HEK293T (cell line): ENCODE results near the gene NUP107.
"Not testable (repeated sequence)": the region's sequence is repeated elsewhere in the genome, so short reads cannot be mapped to it uniquely, and the experiment has no call there.

ENCODE experiments used
- CTCF ChIA-PET: fragments of 350-600 bp; formaldehyde crosslinking; extraction: SDS; loops from one replicate; lab custom pipeline; 2021; ENCODE audit warnings: antibody characterized with exemption, inconsistent platforms; lab: Yijun Ruan, JAX
- POLR2A ChIA-PET: fragments of 350-600 bp; formaldehyde crosslinking; extraction: SDS; loops from one replicate; lab custom pipeline; 2020; ENCODE audit warnings: antibody characterized with exemption, inconsistent platforms; lab: Yijun Ruan, JAX
- DNase-seq: peaks from one replicate; pipeline ENCODE4 v3.0.0; 2012; ENCODE audit warnings: mixed read lengths; ENCODE audit errors: extremely low spot score
- ARNT ChIP-seq: fragments of 450-650 bp; IDR thresholded peaks from 2 replicates; pipeline ENCODE4 v1.6.1; 2017; ENCODE audit warnings: mild to moderate bottlenecking
- BHLHE40 ChIP-seq: fragments of 450-650 bp; IDR thresholded peaks from 2 replicates; pipeline ENCODE4 v1.6.1; 2016; ENCODE audit warnings: mild to moderate bottlenecking, moderate library complexity, borderline replicate concordance
- CTBP1 ChIP-seq: fragments of 450-650 bp; IDR thresholded peaks from 2 replicates; pipeline ENCODE4 v1.6.1; 2016; ENCODE audit warnings: borderline replicate concordance
- ELF4 ChIP-seq: fragments of 450-650 bp; IDR thresholded peaks from 2 replicates; pipeline ENCODE4 v1.6.1; 2017; ENCODE audit warnings: antibody characterized with exemption
- FOXA1 ChIP-seq: fragments of 450-650 bp; IDR thresholded peaks from 2 replicates; pipeline ENCODE4 v1.6.1; 2016; ENCODE audit warnings: mild to moderate bottlenecking
- FOXK2 ChIP-seq: fragments of 450-650 bp; IDR thresholded peaks from 2 replicates; pipeline ENCODE4 v1.6.1; 2016; ENCODE audit warnings: mild to moderate bottlenecking
- FOXM1 ChIP-seq: fragments of 450-650 bp; IDR thresholded peaks from 2 replicates; pipeline ENCODE4 v1.6.1; 2017; ENCODE audit warnings: mild to moderate bottlenecking, borderline replicate concordance
- HDGF ChIP-seq: fragments of 450-650 bp; IDR thresholded peaks from 2 replicates; pipeline ENCODE4 v1.6.1; 2017; ENCODE audit warnings: antibody characterized with exemption, borderline replicate concordance
- L3MBTL2 ChIP-seq: fragments of 450-650 bp; conservative IDR thresholded peaks from 2 replicates; pipeline ENCODE4 v1.6.1; 2016; ENCODE audit warnings: mild to moderate bottlenecking
- LEF1 ChIP-seq: fragments of 450-650 bp; IDR thresholded peaks from 2 replicates; pipeline ENCODE4 v1.6.1; 2017; ENCODE audit warnings: mild to moderate bottlenecking, borderline replicate concordance
- NFRKB ChIP-seq: fragments of 450-650 bp; IDR thresholded peaks from 2 replicates; pipeline ENCODE4 v1.6.1; 2016; ENCODE audit warnings: mild to moderate bottlenecking, moderate library complexity
- PKNOX1 ChIP-seq: fragments of 450-650 bp; IDR thresholded peaks from 2 replicates; pipeline ENCODE4 v1.6.1; 2016
- SP1 ChIP-seq: fragments of 450-650 bp; IDR thresholded peaks from 2 replicates; pipeline ENCODE4 v1.6.1; 2017
- SUZ12 ChIP-seq: fragments of 450-650 bp; IDR thresholded peaks from 2 replicates; pipeline ENCODE4 v1.6.1; 2016; ENCODE audit warnings: mild to moderate bottlenecking
- TARDBP ChIP-seq: fragments of 450-650 bp; IDR thresholded peaks from 2 replicates; pipeline ENCODE4 v1.6.1; 2016
- ZNF384 ChIP-seq: fragments of 450-650 bp; IDR thresholded peaks from 2 replicates; pipeline ENCODE4 v1.6.1; 2016

The NUP107 gene

GRCh38 chr12:68667896-68668295, 18.9 kb upstream of the NUP107 start:
- TF ChIP-seq FOXM1 (no peak), FOXA1 (no peak), TARDBP (no peak), ELF4 (no peak), ZNF384 (no peak), SUZ12 (no peak), L3MBTL2 (no peak), HDGF (no peak), SP1 (no peak), CTBP1 (no peak), LEF1 (no peak), NFRKB (no peak), PKNOX1 (no peak), ARNT (no peak)
- DNase-seq = no peak
- ChIA-PET POLR2A (no interaction called here), CTCF (interaction anchor here (0.6 kb wide), 1 partner anchor 337 kb away, joined by 3 read pairs; no protein-coding TSS in a partner anchor)

- TF ChIP-seq PKNOX1 (no peak), ZNF384 (no peak), ELF4 (no peak), FOXA1 (no peak), ARNT (no peak), TARDBP (no peak), HDGF (no peak), NFRKB (no peak), CTBP1 (no peak), LEF1 (no peak), L3MBTL2 (no peak), SP1 (no peak), FOXK2 (no peak), FOXM1 (no peak)
- CTCF ChIA-PET = no interaction called here
- POLR2A ChIA-PET = no interaction called here
- DNase-seq = no peak
Measured at GRCh38 chr12:68671179-68671578, 15.6 kb upstream of the NUP107 start.

- TF ChIP-seq TARDBP (no peak), FOXM1 (no peak), NFRKB (no peak), ELF4 (no peak), PKNOX1 (no peak), L3MBTL2 (no peak), BHLHE40 (no peak), HDGF (no peak), CTBP1 (no peak), LEF1 (no peak), ARNT (no peak), SUZ12 (no peak), ZNF384 (no peak), FOXK2 (no peak), SP1 (no peak), FOXA1 (no peak)
- no peak for DNase-seq
- POLR2A ChIA-PET = no interaction called here
- CTCF ChIA-PET = no interaction called here
Measured at GRCh38 chr12:68673788-68674187, 13.0 kb upstream of the NUP107 start.

- ChIA-PET POLR2A (no interaction called here), CTCF (no interaction called here)
- no peak for DNase-seq
- TF ChIP-seq NFRKB (no peak), ARNT (no peak), FOXK2 (no peak), SP1 (no peak), ZNF384 (no peak), FOXA1 (no peak), TARDBP (no peak)
Measured at GRCh38 chr12:68674376-68674775, 12.4 kb upstream of the NUP107 start.

GRCh38 chr12:68675101-68675842, 11.5 kb upstream of the NUP107 start:
- no peak for TF ChIP-seq HDGF
- no peak for TF ChIP-seq ELF4
- no peak for TF ChIP-seq SP1
- no peak for TF ChIP-seq SUZ12
- TF ChIP-seq CTBP1 = no peak
- no peak for TF ChIP-seq FOXK2
- TF ChIP-seq ZNF384 = no peak
- no peak for TF ChIP-seq LEF1
- no peak for TF ChIP-seq FOXM1
- no peak for TF ChIP-seq ARNT
- TF ChIP-seq FOXA1 = no peak
- TF ChIP-seq NFRKB = no peak
- TF ChIP-seq TARDBP = no peak
- TF ChIP-seq L3MBTL2 = no peak
- no peak for TF ChIP-seq BHLHE40
- no peak for TF ChIP-seq PKNOX1
- ChIA-PET POLR2A (no interaction called here), CTCF (no interaction called here)
- DNase-seq = no peak

GRCh38 chr12:68676854-68677253, 9.9 kb upstream of the NUP107 start:
- CTCF ChIA-PET, DNase-seq, POLR2A ChIA-PET: not testable (repeated sequence)
